Mesendoderm (in vitro differentiated cells): ENCODE results near the gene FBXO2.

ENCODE experiments used
- DNase-seq: peaks from one replicate; pipeline ENCODE4 v3.0.0; 2013
- H2AK5ac ChIP-seq: 2 replicates; pipeline ENCODE4 v1.6.1; 2013; ENCODE audit warnings: low read length, inconsistent platforms
- H2BK120ac ChIP-seq: 2 replicates; pipeline ENCODE4 v1.6.1; 2013; ENCODE audit warnings: low read depth, mild to moderate bottlenecking, low read length, moderate library complexity, mixed read lengths
- H2BK15ac ChIP-seq: replicated peaks from 2 replicates; pipeline ENCODE4 v1.6.1; 2013; ENCODE audit warnings: low read depth, mild to moderate bottlenecking, moderate library complexity
- H2BK5ac ChIP-seq: 2 replicates; pipeline ENCODE4 v1.6.1; 2013; ENCODE audit warnings: low read length, inconsistent platforms
- H3K18ac ChIP-seq: 2 replicates; pipeline ENCODE4 v1.6.1; 2013; ENCODE audit warnings: mild to moderate bottlenecking, low read length, mixed read lengths
- H3K23ac ChIP-seq: one replicate; pipeline ENCODE4 v1.6.1; 2013; ENCODE audit warnings: low read length
- H3K27ac ChIP-seq: 2 replicates; pipeline ENCODE4 v1.5.1; 2013; ENCODE audit warnings: low read depth, mild to moderate bottlenecking, inconsistent platforms, low read length, moderate library complexity
- H3K27me3 ChIP-seq: 2 replicates; pipeline ENCODE4 v1.6.1; 2013; ENCODE audit warnings: low read length, control low read depth, mild to moderate bottlenecking, inconsistent platforms; ENCODE audit not compliant: insufficient read depth, poor library complexity
- H3K36me3 ChIP-seq: 2 replicates; pipeline ENCODE4 v1.6.1; 2013; ENCODE audit warnings: low read length, inconsistent platforms; ENCODE audit not compliant: control insufficient read depth, insufficient read depth
- H3K4ac ChIP-seq: one replicate; pipeline ENCODE4 v1.6.1; 2013; ENCODE audit warnings: low read depth, mild to moderate bottlenecking, low read length, moderate library complexity
- H3K4me1 ChIP-seq: 2 replicates; pipeline ENCODE4 v1.6.1; 2013; ENCODE audit warnings: low read depth, low read length, inconsistent platforms; ENCODE audit not compliant: control insufficient read depth
- H3K4me2 ChIP-seq: 2 replicates; pipeline ENCODE4 v1.6.1; 2013; ENCODE audit warnings: low read length
- H3K4me3 ChIP-seq: 2 replicates; pipeline ENCODE4 v1.5.1; 2013; ENCODE audit warnings: mild to moderate bottlenecking, low read length
- H3K56ac ChIP-seq: one replicate; pipeline ENCODE4 v1.6.1; 2013; ENCODE audit warnings: low read length
- H3K79me1 ChIP-seq: 2 replicates; pipeline ENCODE4 v1.6.1; 2013; ENCODE audit warnings: low read length, inconsistent platforms
- H3K79me2 ChIP-seq: 2 replicates; pipeline ENCODE4 v1.6.1; 2013; ENCODE audit warnings: mild to moderate bottlenecking, low read length; ENCODE audit not compliant: control insufficient read depth, insufficient read depth
- H3K9ac ChIP-seq: 2 replicates; pipeline ENCODE4 v1.6.1; 2013; ENCODE audit warnings: low read length, inconsistent platforms
- H4K5ac ChIP-seq: one replicate; pipeline ENCODE4 v1.6.1; 2013; ENCODE audit warnings: low read length
- H4K8ac ChIP-seq: one replicate; pipeline ENCODE4 v1.6.1; 2013; ENCODE audit warnings: low read depth, mild to moderate bottlenecking, control low read depth, low read length, moderate library complexity
- WGBS: extraction: QIAGEN DNeasy Blood & Tissue Kit; methylation state at CpG from one replicate; pipeline ENCODE4 v1.1.7; 2013; ENCODE audit warnings: low lambda C conversion rate, missing lambda C conversion rate; ENCODE audit not compliant: insufficient coverage; ENCODE audit errors: extremely low coverage; 5-methylcytosine and 5-hydroxymethylcytosine counted together

FBXO2 gene

DNA sequence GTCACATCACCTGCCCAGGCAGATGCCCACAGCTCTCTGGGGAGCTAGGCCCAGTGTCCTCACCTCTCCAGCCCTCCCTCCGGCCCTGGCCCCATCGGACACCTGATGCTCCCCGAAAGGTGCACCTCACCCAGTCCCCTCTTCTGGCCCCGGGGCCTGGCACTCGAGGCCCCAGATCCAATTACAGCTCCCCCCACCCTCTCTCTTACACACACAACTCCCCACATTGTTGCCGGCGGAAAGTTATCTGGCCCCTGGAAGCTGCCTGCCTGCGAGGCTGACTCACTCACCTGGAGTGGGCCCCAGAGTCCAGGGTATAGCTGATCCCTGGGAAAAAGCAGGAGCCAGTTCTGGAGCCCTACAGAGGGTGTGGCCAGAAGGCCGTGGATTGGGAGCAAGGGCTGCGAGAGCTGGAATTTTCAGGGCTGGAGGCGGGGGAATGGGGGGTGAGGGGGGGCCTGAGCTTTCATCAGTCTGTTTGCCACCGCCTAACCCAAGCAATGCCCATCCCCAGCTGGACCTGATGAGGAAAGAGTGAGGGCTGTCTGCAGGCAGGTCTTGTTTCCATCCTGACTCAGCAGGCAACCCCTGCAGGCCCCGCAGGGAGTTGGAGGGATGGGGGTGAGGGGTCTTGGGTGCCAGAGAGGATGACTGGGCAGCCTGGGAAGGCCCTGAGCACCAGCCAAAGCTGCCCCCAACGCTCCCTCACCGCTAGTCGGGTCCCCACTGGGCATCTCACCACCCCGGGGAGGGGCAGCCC is 948 bp downstream of the FBXO2 start:
- Histone ChIP-seq H4K8ac (no peak overlapping the region), H4K5ac (no peak overlapping the region), H3K27ac (no peak overlapping the region), H3K9ac (peak overlapping the region; percentile 74), H3K18ac (no peak overlapping the region), H3K79me2 (no peaks in the 10 kb centered on the region), H3K4me2 (peak overlapping the region; percentile 58), H3K27me3 (no peaks in the 10 kb centered on the region), H3K79me1 (no peaks in the 10 kb centered on the region), H3K36me3 (no peaks in the 10 kb centered on the region), H2AK5ac (no peak overlapping the region), H3K4me3 (no peak overlapping the region), H3K4me1 (no peaks in the 10 kb centered on the region), H2BK120ac (no peak overlapping the region), H3K4ac (no peak overlapping the region), H2BK15ac (no peak overlapping the region), H3K23ac (no peak overlapping the region), H2BK5ac (no peak overlapping the region), H3K56ac (peak overlapping the region; percentile 75)
- no CpG with 5 or more reads among the region's 17 CpGs for WGBS
- peak; percentile 74 for DNase-seq

GRCh38 chr1:11652203-11652780 is 1.9 kb downstream of the FBXO2 start:
- H2BK15ac ChIP-seq: no peak overlapping the region
- DNase-seq: no peak
- WGBS: no CpG with 5 or more reads among the region's 11 CpGs
- no peak overlapping the region for H3K56ac ChIP-seq
- H3K4me2 ChIP-seq: no peak overlapping the region
- no peak overlapping the region for H4K5ac ChIP-seq
- H3K4me3 ChIP-seq: no peak overlapping the region
- no peak overlapping the region for H4K8ac ChIP-seq
- H2AK5ac ChIP-seq: no peak overlapping the region
- no peak overlapping the region for H3K18ac ChIP-seq
- H3K36me3 ChIP-seq: no peaks in the 10 kb centered on the region
- no peak overlapping the region for H3K27ac ChIP-seq
- H3K27me3 ChIP-seq: no peaks in the 10 kb centered on the region
- H3K79me1 ChIP-seq: no peaks in the 10 kb centered on the region
- H3K9ac ChIP-seq: no peak overlapping the region
- no peaks in the 10 kb centered on the region for H3K79me2 ChIP-seq
- H2BK120ac ChIP-seq: no peak overlapping the region
- H3K4ac ChIP-seq: no peak overlapping the region
- no peak overlapping the region for H3K23ac ChIP-seq
- no peak overlapping the region for H2BK5ac ChIP-seq
- H3K4me1 ChIP-seq: no peaks in the 10 kb centered on the region

DNA sequence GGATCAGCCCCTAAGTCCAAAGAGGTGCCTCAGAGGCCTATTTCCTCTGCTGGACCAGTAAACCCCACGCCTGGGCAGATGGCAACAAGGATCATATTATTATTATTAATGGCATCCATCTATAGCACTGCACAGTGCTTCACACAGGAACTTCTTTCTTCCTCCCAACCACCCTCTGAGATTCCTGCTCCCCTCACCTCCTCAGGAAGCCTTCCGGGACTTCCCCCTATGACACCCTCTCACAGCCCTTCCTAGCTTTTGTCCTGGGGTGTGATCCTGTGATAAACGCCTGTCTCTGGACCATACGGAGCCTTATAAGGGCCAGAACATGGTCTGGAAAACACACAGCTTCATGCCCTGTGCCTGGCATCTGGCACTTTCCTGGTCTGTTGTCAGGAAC is 3.2 kb downstream of the FBXO2 start:
- Histone ChIP-seq H3K4ac (no peak overlapping the region), H2AK5ac (no peak overlapping the region), H3K18ac (no peak overlapping the region), H4K5ac (no peak overlapping the region), H3K23ac (no peak overlapping the region), H2BK120ac (no peak overlapping the region), H3K4me3 (no peak overlapping the region), H3K9ac (no peak overlapping the region), H2BK15ac (no peak overlapping the region), H3K27ac (no peak overlapping the region), H2BK5ac (no peak overlapping the region), H3K79me1 (no peaks in the 10 kb centered on the region), H3K36me3 (no peaks in the 10 kb centered on the region), H3K27me3 (no peaks in the 10 kb centered on the region), H3K4me2 (no peak overlapping the region), H4K8ac (no peak overlapping the region), H3K56ac (no peak overlapping the region), H3K79me2 (no peaks in the 10 kb centered on the region), H3K4me1 (no peaks in the 10 kb centered on the region)
- DNase-seq: no peak
- no CpG with 5 or more reads among the region's 4 CpGs for WGBS

GRCh38 chr1:11650331-11650991 is 3.8 kb downstream of the FBXO2 start:
- Histone ChIP-seq H3K27ac (no peak overlapping the region), H3K56ac (peak overlapping the region; percentile 26), H2BK5ac (no peak overlapping the region)

DNA sequence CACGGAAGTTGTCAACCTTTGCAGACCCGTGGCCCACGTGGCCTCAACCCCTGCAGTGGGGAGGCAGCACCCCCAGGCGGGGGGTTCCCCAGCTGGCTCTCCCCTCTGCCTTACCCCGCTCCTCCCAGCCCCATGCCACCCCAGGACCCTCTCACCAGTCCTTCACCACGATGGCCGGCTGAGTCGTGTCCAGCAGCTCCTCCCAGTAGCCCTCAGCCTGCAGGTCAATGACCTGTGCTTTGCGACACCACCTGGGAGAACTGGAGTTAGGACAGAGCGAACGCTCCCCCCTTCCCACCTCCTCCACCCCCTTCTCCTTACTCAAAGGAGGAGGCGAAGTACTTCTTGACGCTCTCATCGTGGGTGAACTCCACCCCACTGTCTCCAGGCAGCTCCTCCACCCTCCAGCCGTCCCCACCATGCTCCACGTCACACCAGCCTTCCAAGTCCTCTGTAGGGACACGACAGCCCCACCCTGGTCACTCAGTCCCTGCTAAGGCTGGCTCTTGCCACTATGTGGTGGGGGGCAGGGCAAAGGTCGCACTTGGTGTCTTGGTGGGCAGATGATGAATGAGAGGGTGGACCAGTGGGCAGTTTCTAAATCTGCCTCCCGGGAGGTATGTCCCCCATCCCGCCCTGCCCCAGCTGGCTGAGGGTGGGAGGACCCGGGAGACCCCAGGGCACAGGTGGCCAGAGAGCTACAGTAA is 4.5 kb downstream of the FBXO2 start:
- no peak overlapping the region for H3K18ac ChIP-seq
- WGBS: no CpG with 5 or more reads among the region's 21 CpGs

More at GRCh38 chr1:11650331-11650991, 3.8 kb downstream of the FBXO2 start:
- Histone ChIP-seq H4K8ac (no peak overlapping the region), H2BK15ac (no peak overlapping the region), H3K27me3 (no peaks in the 10 kb centered on the region), H4K5ac (no peak overlapping the region), H3K79me1 (no peaks in the 10 kb centered on the region), H2AK5ac (no peak overlapping the region), H3K36me3 (no peaks in the 10 kb centered on the region), H3K4me3 (no peak overlapping the region), H3K18ac (no peak overlapping the region), H2BK120ac (no peak overlapping the region), H3K4ac (no peak overlapping the region), H3K4me2 (no peak overlapping the region), H3K9ac (peak overlapping the region; percentile 17), H3K4me1 (no peaks in the 10 kb centered on the region), H3K79me2 (no peaks in the 10 kb centered on the region), H3K23ac (no peak overlapping the region)
- WGBS: no CpG with 5 or more reads among the region's 47 CpGs
- peak; percentile 85 for DNase-seq

More for the DNA sequence above, 4.5 kb downstream of the FBXO2 start:
- Histone ChIP-seq H2BK120ac (no peak overlapping the region), H2BK15ac (no peak overlapping the region), H3K79me2 (no peaks in the 10 kb centered on the region), H4K8ac (no peak overlapping the region), H3K36me3 (no peaks in the 10 kb centered on the region), H2BK5ac (no peak overlapping the region), H3K4me3 (no peak overlapping the region), H3K56ac (peak overlapping the region; percentile 49), H3K79me1 (no peaks in the 10 kb centered on the region), H4K5ac (no peak overlapping the region), H3K4me2 (no peak overlapping the region), H3K4me1 (no peaks in the 10 kb centered on the region), H3K9ac (no peak overlapping the region), H2AK5ac (peak overlapping the region; percentile 29), H3K4ac (no peak overlapping the region), H3K27me3 (no peaks in the 10 kb centered on the region), H3K23ac (no peak overlapping the region), H3K27ac (no peak overlapping the region)
- no peak for DNase-seq
